HEK293T (cell line): Measurements from ENCODE around the gene C15orf39.

ENCODE experiments used
- SUZ12 ChIP-seq: fragments of 450-650 bp; IDR thresholded peaks from 2 replicates; pipeline ENCODE4 v1.6.1; 2016; ENCODE audit warnings: mild to moderate bottlenecking
- ZNF384 ChIP-seq: fragments of 450-650 bp; IDR thresholded peaks from 2 replicates; pipeline ENCODE4 v1.6.1; 2016

GRCh38 chr15:75235760-75236729 is 34.4 kb downstream of the C15orf39 start:
- TF ChIP-seq SUZ12 (no peak), ZNF384 (no peak)
